GM12892 (cell line): Measurements from ENCODE around the gene RNF183.

ENCODE experiments used
- POLR2A ChIP-seq: IDR thresholded peaks from 2 replicates; pipeline ENCODE4 v1.6.1; 2011; ENCODE audit warnings: low read depth, low read length, control low read depth
- POLR2AphosphoS5 ChIP-seq: IDR thresholded peaks from 2 replicates; pipeline ENCODE4 v1.6.1; 2011; ENCODE audit warnings: low read depth, low read length, control low read depth

GRCh38 chr9:113307396-113307975 is 4.3 kb upstream of the RNF183 start:
- TF ChIP-seq POLR2AphosphoS5 (no peak), POLR2A (no peak)
